ENCODE data around the gene SAG. TPM values are rescaled to one million over a fixed set of nuclear protein-coding genes. Genes with fewer than 3 reads are reported as not detected.

SAG gene
- total RNA-seq, 1 donor from 2014 or later: not detected

DNA sequence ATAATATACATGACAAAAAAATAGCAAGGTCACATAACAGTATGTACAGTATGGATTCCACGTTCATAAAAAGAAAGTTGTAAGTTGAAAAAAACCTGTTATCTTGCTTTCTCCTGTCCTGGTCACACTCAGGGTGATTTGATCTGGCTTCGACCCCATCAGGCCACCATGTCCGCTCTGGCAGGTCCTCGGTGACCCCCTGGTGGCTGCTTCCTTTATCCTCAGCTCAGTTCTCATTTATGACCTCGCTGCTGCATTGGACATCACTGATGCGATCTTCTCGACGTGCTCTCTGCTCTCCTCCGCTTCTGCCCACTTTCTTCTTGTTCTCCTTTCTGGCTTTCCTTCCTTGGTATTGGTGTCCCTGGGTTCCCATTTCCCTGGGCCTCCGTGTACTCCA, 76.4 kb downstream of the SAG start:
- TF ChIP-seq, protein P1, sequence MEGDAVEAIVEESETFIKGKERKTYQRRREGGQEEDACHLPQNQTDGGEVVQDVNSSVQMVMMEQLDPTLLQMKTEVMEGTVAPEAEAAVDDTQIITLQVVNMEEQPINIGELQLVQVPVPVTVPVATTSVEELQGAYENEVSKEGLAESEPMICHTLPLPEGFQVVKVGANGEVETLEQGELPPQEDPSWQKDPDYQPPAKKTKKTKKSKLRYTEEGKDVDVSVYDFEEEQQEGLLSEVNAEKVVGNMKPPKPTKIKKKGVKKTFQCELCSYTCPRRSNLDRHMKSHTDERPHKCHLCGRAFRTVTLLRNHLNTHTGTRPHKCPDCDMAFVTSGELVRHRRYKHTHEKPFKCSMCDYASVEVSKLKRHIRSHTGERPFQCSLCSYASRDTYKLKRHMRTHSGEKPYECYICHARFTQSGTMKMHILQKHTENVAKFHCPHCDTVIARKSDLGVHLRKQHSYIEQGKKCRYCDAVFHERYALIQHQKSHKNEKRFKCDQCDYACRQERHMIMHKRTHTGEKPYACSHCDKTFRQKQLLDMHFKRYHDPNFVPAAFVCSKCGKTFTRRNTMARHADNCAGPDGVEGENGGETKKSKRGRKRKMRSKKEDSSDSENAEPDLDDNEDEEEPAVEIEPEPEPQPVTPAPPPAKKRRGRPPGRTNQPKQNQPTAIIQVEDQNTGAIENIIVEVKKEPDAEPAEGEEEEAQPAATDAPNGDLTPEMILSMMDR (IDR thresholded peaks at IDR 0.05; ENCODE audit: partially characterized antibody, unreplicated experiment): no peak
- Mint-ChIP-seq H3K27me3 (ENCODE audit: unreplicated experiment) (peaks cover 2% of the 10 kb centered on the region), H3K4me1 (ENCODE audit: low read depth, unreplicated experiment) (peaks cover 27% of the 10 kb centered on the region), H3K36me3 (ENCODE audit: unreplicated experiment) (no peaks in the 10 kb centered on the region), H3K4me3 (ENCODE audit: unreplicated experiment) (no peak overlapping the region), H3K27ac (ENCODE audit: unreplicated experiment) (peak overlapping the region; percentile 43), H3K9me3 (ENCODE audit: unreplicated experiment) (peaks cover 5% of the 10 kb centered on the region)
- peak; percentile 48 for DNase-seq

DNA sequence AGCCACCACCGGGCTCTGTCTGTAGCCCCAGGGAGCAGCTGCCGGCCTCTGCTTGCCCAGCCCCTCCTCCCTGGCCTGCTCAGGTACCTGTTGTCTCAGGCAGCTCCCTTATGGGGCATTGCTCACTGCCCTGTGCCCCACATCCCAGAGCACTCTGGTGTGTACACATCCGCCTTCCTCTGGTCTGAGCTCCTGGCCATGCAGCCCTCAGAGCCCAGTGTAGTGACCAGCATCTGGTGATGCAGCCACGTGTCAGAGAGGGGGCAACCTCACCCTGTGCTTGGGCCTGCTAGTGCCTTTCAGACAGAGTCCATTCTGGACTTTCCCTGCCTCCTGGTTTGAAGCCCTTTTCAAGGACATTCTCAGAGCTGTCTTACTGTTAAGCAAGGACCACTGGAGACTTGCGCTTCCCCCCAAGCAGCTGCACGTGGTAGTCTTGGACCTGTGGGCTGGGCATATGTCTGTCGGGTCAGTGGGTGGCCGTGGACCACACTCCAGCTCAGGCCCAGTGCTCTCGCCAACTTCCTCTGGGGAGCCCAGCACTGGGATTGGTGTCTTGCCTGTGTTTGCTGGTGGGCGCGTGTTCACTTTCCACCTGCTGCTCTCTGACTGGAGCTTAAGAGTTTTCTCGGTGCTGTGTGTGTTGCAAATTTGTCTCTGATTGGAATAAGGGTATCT, 77.3 kb downstream of the SAG start:
- peaks cover 23% of the 10 kb centered on the region for H3K4me1 Mint-ChIP-seq (ENCODE audit: low read depth, unreplicated experiment)
- H3K27ac Mint-ChIP-seq (ENCODE audit: unreplicated experiment): no peak overlapping the region
- peaks cover 5% of the 10 kb centered on the region for H3K9me3 Mint-ChIP-seq (ENCODE audit: unreplicated experiment)

DNA sequence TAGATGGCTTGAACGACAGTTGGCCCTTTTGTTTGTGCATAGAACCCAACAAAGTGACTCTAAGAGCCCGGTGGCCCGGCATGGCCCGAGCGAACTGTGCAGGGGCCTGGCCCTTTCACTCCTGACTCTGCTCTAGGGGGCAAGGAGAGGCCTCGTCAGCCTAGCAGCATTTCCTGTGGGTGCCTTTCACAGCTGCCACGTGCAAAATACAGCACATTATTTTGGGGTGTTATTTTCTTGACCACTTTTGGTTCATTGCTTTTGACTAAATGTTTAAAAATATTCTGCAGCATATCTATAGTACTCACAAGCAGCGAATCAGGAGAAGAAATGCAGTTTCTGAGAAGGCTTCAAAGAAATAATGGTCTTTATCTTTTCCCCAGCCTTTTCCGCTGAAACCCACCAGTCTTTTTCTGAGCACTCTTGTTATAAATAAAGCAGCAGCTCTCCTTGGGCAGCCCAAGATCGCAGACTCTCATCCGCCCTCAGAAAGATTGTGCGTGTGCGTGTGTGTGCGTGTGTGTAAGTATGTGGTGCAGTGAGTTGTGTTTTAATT, 78.0 kb downstream of the SAG start:
- no peak for DNase-seq
- Mint-ChIP-seq H3K36me3 (ENCODE audit: unreplicated experiment) (no peaks in the 10 kb centered on the region), H3K4me3 (ENCODE audit: unreplicated experiment) (no peak overlapping the region), H3K9me3 (ENCODE audit: unreplicated experiment) (peaks cover 4% of the 10 kb centered on the region), H3K27ac (ENCODE audit: unreplicated experiment) (no peak overlapping the region), H3K4me1 (ENCODE audit: low read depth, unreplicated experiment) (peaks cover 19% of the 10 kb centered on the region), H3K27me3 (ENCODE audit: unreplicated experiment) (peaks cover 2% of the 10 kb centered on the region)
- TF ChIP-seq, protein P1 (IDR thresholded peaks at IDR 0.05; ENCODE audit: partially characterized antibody, unreplicated experiment): no peak

More for the DNA sequence above, 77.3 kb downstream of the SAG start:
- Mint-ChIP-seq H3K27me3 (ENCODE audit: unreplicated experiment) (peaks cover 2% of the 10 kb centered on the region), H3K36me3 (ENCODE audit: unreplicated experiment) (no peaks in the 10 kb centered on the region), H3K4me3 (ENCODE audit: unreplicated experiment) (no peak overlapping the region)
- TF ChIP-seq, protein P1 (IDR thresholded peaks at IDR 0.05; ENCODE audit: partially characterized antibody, unreplicated experiment): no peak
- no peak for DNase-seq

DNA sequence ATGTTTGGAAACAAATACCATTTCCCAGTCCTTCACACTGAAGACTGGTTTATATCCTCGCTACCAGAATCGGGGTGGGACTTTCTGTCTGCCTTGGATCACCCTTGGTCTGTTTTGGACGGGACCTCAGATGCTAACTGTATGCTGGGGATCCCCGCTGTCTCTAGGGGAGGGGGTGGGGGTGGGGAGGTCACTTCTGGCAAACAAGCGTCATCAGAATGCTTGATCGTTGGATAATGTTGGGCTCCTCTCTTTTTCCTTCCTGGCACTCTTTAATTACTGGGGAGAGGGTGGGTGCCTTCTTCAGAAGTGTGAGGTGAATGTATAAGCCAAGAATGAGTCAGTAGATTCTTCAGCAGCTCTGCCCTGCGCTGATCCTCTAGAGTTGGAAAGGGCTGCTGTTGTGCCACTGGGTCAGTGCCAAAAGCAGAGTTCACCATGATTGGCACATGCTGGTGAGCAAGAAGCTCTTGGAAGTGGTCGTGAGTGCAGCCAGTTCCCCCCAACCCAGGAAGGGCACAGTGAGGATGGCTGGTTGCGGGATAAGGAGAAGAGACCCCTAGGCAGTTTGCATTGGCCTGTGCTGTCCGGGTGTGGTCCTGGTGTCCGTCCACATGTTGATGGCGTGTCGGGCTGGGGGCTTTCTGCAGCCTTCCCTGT, 78.9 kb downstream of the SAG start:
- peaks cover 3% of the 10 kb centered on the region for H3K9me3 Mint-ChIP-seq (ENCODE audit: unreplicated experiment)
- no peak overlapping the region for H3K27ac Mint-ChIP-seq (ENCODE audit: unreplicated experiment)
- H3K4me3 Mint-ChIP-seq (ENCODE audit: unreplicated experiment): no peak overlapping the region
- peaks cover 2% of the 10 kb centered on the region for H3K27me3 Mint-ChIP-seq (ENCODE audit: unreplicated experiment)
- TF ChIP-seq, protein P1 (IDR thresholded peaks at IDR 0.05; ENCODE audit: partially characterized antibody, unreplicated experiment): no peak
- peaks cover 19% of the 10 kb centered on the region for H3K4me1 Mint-ChIP-seq (ENCODE audit: low read depth, unreplicated experiment)
- H3K36me3 Mint-ChIP-seq (ENCODE audit: unreplicated experiment): no peaks in the 10 kb centered on the region
- DNase-seq: no peak

DNA sequence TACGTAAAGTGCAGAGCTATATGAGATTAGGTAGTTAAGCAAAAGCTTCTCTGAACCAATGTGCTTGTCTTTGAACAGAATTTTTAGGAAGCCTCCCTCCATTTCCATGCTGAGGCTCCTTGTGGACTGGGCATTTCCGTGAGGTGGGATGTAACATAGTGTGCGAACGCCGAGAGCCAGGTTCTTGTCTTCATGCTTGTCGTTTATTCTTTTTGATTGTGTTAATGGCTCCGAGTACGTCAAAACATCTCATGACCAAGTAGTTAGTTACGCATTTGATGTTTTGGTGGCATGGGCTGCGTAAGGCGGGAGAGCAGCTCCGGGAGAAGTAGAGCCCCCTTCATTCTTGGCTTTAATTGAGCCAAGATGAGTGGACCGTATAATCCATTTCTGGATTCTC, 79.6 kb downstream of the SAG start:
- TF ChIP-seq, protein P1 (IDR thresholded peaks at IDR 0.05; ENCODE audit: partially characterized antibody, unreplicated experiment): no peak
- peaks cover 3% of the 10 kb centered on the region for H3K9me3 Mint-ChIP-seq (ENCODE audit: unreplicated experiment)

More for the DNA sequence above, 79.6 kb downstream of the SAG start:
- Mint-ChIP-seq H3K36me3 (ENCODE audit: unreplicated experiment) (no peaks in the 10 kb centered on the region), H3K4me3 (ENCODE audit: unreplicated experiment) (no peak overlapping the region), H3K27ac (ENCODE audit: unreplicated experiment) (no peak overlapping the region), H3K27me3 (ENCODE audit: unreplicated experiment) (peaks cover 2% of the 10 kb centered on the region), H3K4me1 (ENCODE audit: low read depth, unreplicated experiment) (peaks cover 19% of the 10 kb centered on the region)
- no peak for DNase-seq

Measured in glutamatergic neuron (in vitro differentiated cells).